Esophagus squamous epithelium (tissue), 5 donors: ENCODE measurements around the gene NEMP2. TPM values are rescaled to one million over a fixed set of nuclear protein-coding genes. Genes with fewer than 3 reads are reported as not detected.

Source experiments
- DNase-seq: peaks from one replicate; lab custom pipeline; 2025; lab: John Stamatoyannopoulos, UW
- H3K27ac ChIP-seq, 4 donors: fragments of 200-600 bp; sonication (generic); one replicate each; pipeline ENCODE4 v1.5.1; 2016 to 2019; ENCODE audit warnings: mild to moderate bottlenecking in 1 of 4
- H3K27me3 ChIP-seq, 4 donors: fragments of 200-600 bp; sonication (generic); 1 replicate in 3 of 4; 2 replicates in 1 of 4; pipeline versions ENCODE4 v1.5.1 to v1.6.0; 2017 to 2021; ENCODE audit warnings: antibody characterized with exemption in 1 of 4
- H3K36me3 ChIP-seq, 3 donors: fragments of 200-600 bp; sonication (generic); one replicate each; pipeline ENCODE4 v1.5.1; 2016 to 2019
- H3K4me1 ChIP-seq, 3 donors: fragments of 200-600 bp; sonication (generic); one replicate each; pipeline ENCODE4 v1.5.1; 2017 to 2019
- H3K4me3 ChIP-seq, 4 donors: fragments of 200-600 bp; sonication (generic); 1 replicate in 3 of 4; 2 replicates in 1 of 4; pipeline ENCODE4 v1.5.1; 2016 to 2019; ENCODE audit warnings: mild to moderate bottlenecking in 2 of 4, moderate library complexity in 1 of 4
- H3K9me3 ChIP-seq, 3 donors: fragments of 200-600 bp; sonication (generic); one replicate each; pipeline ENCODE4 v1.5.1; 2016 to 2019
- POLR2A ChIP-seq, 4 donors: fragments of 450-650 bp; IDR thresholded peaks; one replicate each; pipeline ENCODE4 v1.6.1; 2017; ENCODE audit warnings: antibody characterized with exemption in 4 of 4, mild to moderate bottlenecking in 4 of 4, moderate library complexity in 3 of 4
- WGBS, 2 donors: methylation state at CpG; one replicate each; pipeline ENCODE4 v1.1.5; 2018; 5-methylcytosine and 5-hydroxymethylcytosine counted together
- intact Hi-C: fragments of 100-400 bp; cut with DNase I; formaldehyde crosslinking; loops from one replicate; pipeline ENCODE4 v1.15.0; 2022
- total RNA-seq, 4 donors: library from RNA; depleted of rRNA; stranded (reverse); fragments of >200 nt; gene quantifications; one replicate each; pipeline ENCODE4 v1.1.0, GENCODE V29; 2016
- TF ChIP-seq, protein P1 (sequence below), 6 experiments: fragments of 450-650 bp in 4 of 6; fragments of 200-600 bp in 2 of 6; sonication (generic) in 2 of 6; IDR thresholded peaks; one replicate each; pipeline ENCODE4 v1.5.1; 2016 to 2019; ENCODE audit warnings: antibody characterized with exemption in 6 of 6, mild to moderate bottlenecking in 4 of 6, moderate library complexity in 4 of 6
- donor health status: DM: yes; HTN: yes; CAD: no.

NEMP2 gene
- total RNA-seq, 4 donors from 2014 or later, result 1.0 to 2.7 (median 2.0) TPM

DNA sequence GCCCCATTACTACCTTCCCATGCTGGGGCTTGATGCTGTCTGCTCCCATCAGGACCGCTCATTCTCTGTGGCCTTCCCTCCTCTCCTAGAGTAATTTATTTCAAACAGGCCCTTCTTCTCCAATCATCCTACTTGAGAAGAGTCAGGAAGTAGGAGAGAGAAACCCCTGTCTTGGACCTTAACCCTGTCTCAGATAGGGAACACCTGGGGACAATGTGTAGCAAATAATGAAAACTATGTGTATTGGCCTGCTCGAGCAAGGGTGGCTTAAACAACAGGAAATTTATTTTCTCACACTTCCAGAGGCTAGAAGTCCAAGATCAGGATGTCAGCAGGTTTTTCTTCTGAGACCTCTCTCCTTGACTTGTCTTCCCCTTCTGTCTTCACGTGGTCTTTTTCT lies 26.6 kb upstream of the NEMP2 start:
- intact Hi-C loops, result no loop called here
- TF ChIP-seq, protein P1, sequence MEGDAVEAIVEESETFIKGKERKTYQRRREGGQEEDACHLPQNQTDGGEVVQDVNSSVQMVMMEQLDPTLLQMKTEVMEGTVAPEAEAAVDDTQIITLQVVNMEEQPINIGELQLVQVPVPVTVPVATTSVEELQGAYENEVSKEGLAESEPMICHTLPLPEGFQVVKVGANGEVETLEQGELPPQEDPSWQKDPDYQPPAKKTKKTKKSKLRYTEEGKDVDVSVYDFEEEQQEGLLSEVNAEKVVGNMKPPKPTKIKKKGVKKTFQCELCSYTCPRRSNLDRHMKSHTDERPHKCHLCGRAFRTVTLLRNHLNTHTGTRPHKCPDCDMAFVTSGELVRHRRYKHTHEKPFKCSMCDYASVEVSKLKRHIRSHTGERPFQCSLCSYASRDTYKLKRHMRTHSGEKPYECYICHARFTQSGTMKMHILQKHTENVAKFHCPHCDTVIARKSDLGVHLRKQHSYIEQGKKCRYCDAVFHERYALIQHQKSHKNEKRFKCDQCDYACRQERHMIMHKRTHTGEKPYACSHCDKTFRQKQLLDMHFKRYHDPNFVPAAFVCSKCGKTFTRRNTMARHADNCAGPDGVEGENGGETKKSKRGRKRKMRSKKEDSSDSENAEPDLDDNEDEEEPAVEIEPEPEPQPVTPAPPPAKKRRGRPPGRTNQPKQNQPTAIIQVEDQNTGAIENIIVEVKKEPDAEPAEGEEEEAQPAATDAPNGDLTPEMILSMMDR (IDR thresholded peaks at IDR 0.05), result no peak
- no peak for TF ChIP-seq POLR2A (IDR thresholded peaks at IDR 0.05)
- no peaks in the 10 kb centered on the region for H3K27me3 ChIP-seq
- no peaks in the 10 kb centered on the region for H3K36me3 ChIP-seq
- no peaks in the 10 kb centered on the region for H3K9me3 ChIP-seq
- DNase-seq, result no peak
- no peaks in the 10 kb centered on the region for H3K4me1 ChIP-seq
- no peak overlapping the region for H3K27ac ChIP-seq
- H3K4me3 ChIP-seq, result no peak overlapping the region
- WGBS, 2 donors, result 88 to 100% methylated on average over 3 of the region's 3 CpGs

DNA sequence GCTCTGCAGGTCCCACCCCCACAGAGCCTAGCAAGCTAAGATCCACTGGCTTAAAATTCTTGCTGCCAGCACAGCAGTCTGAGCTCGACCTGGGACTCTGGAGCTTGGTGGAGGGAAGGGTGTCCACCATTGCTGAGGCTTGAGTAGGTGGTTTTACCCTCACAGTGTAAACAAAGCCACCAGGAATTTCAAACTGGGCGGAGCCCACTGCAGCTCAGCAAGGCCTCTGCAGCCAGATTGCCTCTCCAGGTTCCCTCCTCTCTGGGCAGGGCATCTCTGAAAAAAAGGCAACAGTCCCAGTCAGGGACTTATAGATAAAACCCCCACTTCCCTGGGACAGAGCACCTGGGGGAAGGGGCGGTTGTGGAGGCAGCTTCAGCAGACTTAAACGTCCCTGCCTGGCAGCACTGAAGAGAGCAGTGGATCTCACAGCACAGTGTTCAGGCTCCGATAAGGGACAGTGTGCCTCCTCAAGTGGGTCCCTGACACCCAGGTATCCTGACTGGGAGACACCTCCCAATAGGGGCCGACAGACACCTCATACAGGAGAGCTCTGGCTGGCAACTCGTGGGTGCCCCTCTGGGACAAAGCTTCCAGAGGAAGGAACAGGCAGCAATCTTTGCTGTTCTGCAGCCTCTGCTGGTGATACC lies 20.0 kb upstream of the NEMP2 start:
- WGBS, 2 donors, result 80% methylated on average over 2 to 6 of the region's 7 CpGs
- Histone ChIP-seq H3K4me1 (no peaks in the 10 kb centered on the region), H3K4me3 (no peak overlapping the region), H3K36me3 (no peaks in the 10 kb centered on the region), H3K9me3 (no peaks in the 10 kb centered on the region), H3K27ac (no peak overlapping the region), H3K27me3 (no peaks in the 10 kb centered on the region)
- TF ChIP-seq, protein P1 (IDR thresholded peaks at IDR 0.05), result no peak
- TF ChIP-seq POLR2A (IDR thresholded peaks at IDR 0.05), result no peak
- DNase-seq, result no peak
- intact Hi-C loops, result no loop called here

DNA sequence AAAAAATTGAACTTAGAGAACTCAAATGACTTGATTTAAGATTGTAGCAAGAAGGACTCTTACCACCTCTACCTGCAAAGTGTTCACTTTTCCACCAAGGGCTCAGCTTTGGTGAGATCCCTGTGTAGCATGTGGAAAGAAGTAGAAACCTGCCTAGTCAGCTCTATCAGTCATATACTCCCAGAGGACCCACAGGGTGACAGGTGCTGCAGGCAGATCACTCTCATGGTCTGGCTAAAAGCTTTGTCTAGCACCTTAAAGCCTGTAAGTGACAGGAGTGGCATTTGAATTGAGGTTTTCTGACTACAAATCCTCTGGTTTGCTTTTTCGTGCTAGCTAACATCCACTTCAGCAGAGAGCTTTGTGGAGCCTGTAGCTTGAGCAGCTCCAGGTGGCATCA lies 18.7 kb upstream of the NEMP2 start:
- Histone ChIP-seq H3K9me3 (no peaks in the 10 kb centered on the region), H3K27me3 (no peaks in the 10 kb centered on the region), H3K4me1 (no peaks in the 10 kb centered on the region), H3K27ac (no peak overlapping the region), H3K36me3 (no peaks in the 10 kb centered on the region), H3K4me3 (no peak overlapping the region)
- WGBS, 2 donors, result 100% methylated on average over 1 of the region's 1 CpG; no CpG with 5 or more reads in 1 of the 2 donors
- intact Hi-C loops, result no loop called here
- TF ChIP-seq, protein P1 (IDR thresholded peaks at IDR 0.05), result no peak
- TF ChIP-seq POLR2A (IDR thresholded peaks at IDR 0.05), result no peak
- no peak for DNase-seq

DNA sequence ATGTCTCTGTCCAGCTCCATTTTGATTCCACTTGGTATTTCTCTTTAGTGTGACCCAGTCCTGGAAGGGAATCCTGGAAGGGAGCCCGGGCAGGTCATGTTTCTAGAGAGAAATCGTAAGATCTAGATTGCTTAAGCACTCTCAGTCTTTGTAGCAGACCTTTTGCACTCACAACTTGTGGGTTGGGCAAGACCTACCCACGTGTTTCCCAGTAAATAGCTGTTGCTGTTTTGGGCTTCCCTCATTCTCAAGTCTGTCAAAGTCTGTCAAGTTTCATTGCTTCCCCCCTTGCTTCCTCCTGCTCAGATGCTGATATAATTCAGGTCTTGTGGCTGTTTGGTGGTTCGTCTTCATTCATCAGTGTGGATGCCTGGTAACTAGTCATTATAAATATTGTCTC lies 17.4 kb upstream of the NEMP2 start:
- Histone ChIP-seq H3K36me3 (no peaks in the 10 kb centered on the region), H3K27ac (no peak overlapping the region), H3K27me3 (no peaks in the 10 kb centered on the region), H3K4me1 (no peaks in the 10 kb centered on the region), H3K9me3 (no peaks in the 10 kb centered on the region), H3K4me3 (no peak overlapping the region)
- intact Hi-C loops, result no loop called here
- DNase-seq, result no peak
- 66 to 71% methylated on average over 4 of the region's 4 CpGs for whole genome bisulfite sequencing, 2 donors
- no peak for TF ChIP-seq POLR2A (IDR thresholded peaks at IDR 0.05)
- TF ChIP-seq, protein P1 (IDR thresholded peaks at IDR 0.05), result no peak

DNA sequence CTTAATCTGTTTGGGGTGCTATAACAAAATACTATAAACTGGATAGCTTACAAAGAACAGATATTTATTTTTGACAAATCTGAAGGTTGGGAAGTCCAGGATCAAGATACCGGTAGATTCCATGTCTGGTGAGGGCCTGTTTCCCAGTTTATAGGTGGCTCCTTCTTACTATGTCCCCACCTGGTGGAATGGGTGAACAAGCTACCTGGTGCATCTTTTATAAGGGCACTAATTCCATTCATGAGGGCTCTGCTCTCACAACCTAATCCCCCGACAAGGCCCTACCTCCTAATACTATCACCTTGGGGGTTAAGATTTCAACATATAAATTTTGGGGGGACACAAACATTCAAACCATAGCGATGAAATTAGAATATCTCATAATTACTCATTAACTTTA lies 15.6 kb upstream of the NEMP2 start:
- Histone ChIP-seq H3K4me3 (no peak overlapping the region), H3K36me3 (no peaks in the 10 kb centered on the region), H3K27me3 (no peaks in the 10 kb centered on the region), H3K27ac (no peak overlapping the region), H3K9me3 (no peaks in the 10 kb centered on the region), H3K4me1 (peaks cover 0 to 1% (median 0%) of the 10 kb centered on the region in 3 donors)
- 97% methylated on average over 3 of the region's 3 CpGs for WGBS, 2 donors
- TF ChIP-seq, protein P1 (IDR thresholded peaks at IDR 0.05), result no peak
- no peak for DNase-seq
- intact Hi-C loops, result no loop called here
